SU-DHL-6 (cell line): Measurements from ENCODE around the gene EEF2K.

Experiments used
- H2AFZ ChIP-seq: fragments of 200-600 bp; sonication (generic); 2 replicates; pipeline ENCODE4 v1.6.1; 2014; ENCODE audit warnings: low read depth, mild to moderate bottlenecking, moderate library complexity, mixed read lengths, antibody characterized with exemption, low read length; ENCODE audit not compliant: severe bottlenecking
- H3F3A ChIP-seq: fragments of 200-600 bp; shearing (Covaris generic); 2 replicates; pipeline ENCODE4 v1.6.0; 2016; ENCODE audit warnings: antibody characterized with exemption, mild to moderate bottlenecking; ENCODE audit not compliant: insufficient read depth
- H3K27ac ChIP-seq: fragments of 200-600 bp; sonication (generic); 2 replicates; pipeline ENCODE4 v1.5.1; 2016; ENCODE audit warnings: low read depth, mild to moderate bottlenecking, low read length, moderate library complexity, mixed read lengths
- H3K27me3 ChIP-seq: fragments of 200-600 bp; sonication (generic), shearing (Covaris generic); 2 replicates; pipeline ENCODE4 v1.6.0; 2014; ENCODE audit warnings: mild to moderate bottlenecking, low read length
- H3K36me3 ChIP-seq: fragments of 200-600 bp; sonication (generic); 2 replicates; pipeline ENCODE4 v1.6.1; 2014; ENCODE audit warnings: mild to moderate bottlenecking, low read length, mixed read lengths
- H3K4me2 ChIP-seq: fragments of 300-600, 200-600 bp; shearing (Covaris generic), sonication (generic); 2 replicates; pipeline ENCODE4 v1.6.0; 2014; ENCODE audit warnings: low read length, low read depth, mild to moderate bottlenecking; ENCODE audit not compliant: poor library complexity, severe bottlenecking
- H3K4me3 ChIP-seq: fragments of 200-600 bp; sonication (generic); 2 replicates; pipeline ENCODE4 v1.5.1; 2014; ENCODE audit warnings: antibody characterized with exemption, low read length, mild to moderate bottlenecking, mixed read lengths; ENCODE audit not compliant: insufficient read depth, poor library complexity, severe bottlenecking
- H3K79me2 ChIP-seq: fragments of 200-600 bp; sonication (generic); 2 replicates; pipeline ENCODE4 v1.6.1; 2014; ENCODE audit warnings: mild to moderate bottlenecking, low read length, moderate library complexity; ENCODE audit not compliant: insufficient read depth
- H3K9ac ChIP-seq: fragments of 200-600 bp; sonication (generic); 2 replicates; pipeline ENCODE4 v1.7.0; 2014; ENCODE audit warnings: mild to moderate bottlenecking, low read length
- H3K9me2 ChIP-seq: fragments of 200-600 bp; sonication (generic); replicated peaks from 2 replicates; pipeline ENCODE4 v1.6.1; 2014; ENCODE audit warnings: low read length; ENCODE audit not compliant: insufficient read depth
- H3K9me3 ChIP-seq: fragments of 200-600 bp; sonication (generic); 2 replicates; pipeline ENCODE4 v1.6.1; 2014; ENCODE audit warnings: low read length, mixed read lengths; ENCODE audit not compliant: insufficient read depth
- H4K20me1 ChIP-seq: fragments of 200-600 bp; sonication (generic); 2 replicates; pipeline ENCODE4 v1.6.1; 2014; ENCODE audit warnings: low read depth, mild to moderate bottlenecking, antibody characterized with exemption, low read length, moderate library complexity, mixed read lengths
- EZH2phosphoT487 ChIP-seq: fragments of 200-600 bp; sonication (generic), shearing (Covaris generic); conservative IDR thresholded peaks from 2 replicates; pipeline ENCODE4 v1.6.1; 2018; ENCODE audit warnings: mild to moderate bottlenecking, antibody characterized with exemption, low read length, moderate library complexity, mixed read lengths
- TF ChIP-seq, protein P1 (sequence below): fragments of 200-600 bp; sonication (generic); IDR thresholded peaks from one replicate; pipeline ENCODE4 v1.5.1; 2017; ENCODE audit warnings: antibody characterized with exemption, mild to moderate bottlenecking, low read length, moderate library complexity; ENCODE audit not compliant: insufficient read depth, poor library complexity, severe bottlenecking

EEF2K gene

GRCh38 chr16:22189473-22190080, 16.5 kb upstream of the EEF2K start:
- TF ChIP-seq, protein P1, sequence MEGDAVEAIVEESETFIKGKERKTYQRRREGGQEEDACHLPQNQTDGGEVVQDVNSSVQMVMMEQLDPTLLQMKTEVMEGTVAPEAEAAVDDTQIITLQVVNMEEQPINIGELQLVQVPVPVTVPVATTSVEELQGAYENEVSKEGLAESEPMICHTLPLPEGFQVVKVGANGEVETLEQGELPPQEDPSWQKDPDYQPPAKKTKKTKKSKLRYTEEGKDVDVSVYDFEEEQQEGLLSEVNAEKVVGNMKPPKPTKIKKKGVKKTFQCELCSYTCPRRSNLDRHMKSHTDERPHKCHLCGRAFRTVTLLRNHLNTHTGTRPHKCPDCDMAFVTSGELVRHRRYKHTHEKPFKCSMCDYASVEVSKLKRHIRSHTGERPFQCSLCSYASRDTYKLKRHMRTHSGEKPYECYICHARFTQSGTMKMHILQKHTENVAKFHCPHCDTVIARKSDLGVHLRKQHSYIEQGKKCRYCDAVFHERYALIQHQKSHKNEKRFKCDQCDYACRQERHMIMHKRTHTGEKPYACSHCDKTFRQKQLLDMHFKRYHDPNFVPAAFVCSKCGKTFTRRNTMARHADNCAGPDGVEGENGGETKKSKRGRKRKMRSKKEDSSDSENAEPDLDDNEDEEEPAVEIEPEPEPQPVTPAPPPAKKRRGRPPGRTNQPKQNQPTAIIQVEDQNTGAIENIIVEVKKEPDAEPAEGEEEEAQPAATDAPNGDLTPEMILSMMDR = no peak
- TF ChIP-seq EZH2phosphoT487 = no peak
- no peaks in the 10 kb centered on the region for H3K9me2 ChIP-seq
- peak overlapping the region; percentile 52 for H3K9ac ChIP-seq
- peaks cover 5% of the 10 kb centered on the region; the same call in 1 of the 2 replicates for H3F3A ChIP-seq
- no peak overlapping the region for H3K27ac ChIP-seq
- H3K36me3 ChIP-seq = no peaks in the 10 kb centered on the region
- H3K79me2 ChIP-seq = no peaks in the 10 kb centered on the region
- H3K4me3 ChIP-seq = peak overlapping the region; percentile 60
- no peaks in the 10 kb centered on the region for H4K20me1 ChIP-seq
- H3K4me2 ChIP-seq = peak overlapping the region; percentile 70
- peak overlapping the region; percentile 66 for H2AFZ ChIP-seq
- H3K27me3 ChIP-seq = no peaks in the 10 kb centered on the region
- H3K9me3 ChIP-seq = no peaks in the 10 kb centered on the region

GRCh38 chr16:22190081-22190775, 15.8 kb upstream of the EEF2K start:
- H3F3A ChIP-seq = peaks cover 5% of the 10 kb centered on the region; the same call in 1 of the 2 replicates

GRCh38 chr16:22190776-22191531, 15.1 kb upstream of the EEF2K start:
- Histone ChIP-seq H3K9me2 (no peaks in the 10 kb centered on the region), H3K79me2 (no peaks in the 10 kb centered on the region), H3K9ac (peak overlapping the region; percentile 57), H2AFZ (peak overlapping the region; percentile 93), H3K27ac (peak overlapping the region; percentile 46), H3K36me3 (no peaks in the 10 kb centered on the region), H3K4me2 (peak overlapping the region; percentile 93), H3K9me3 (no peaks in the 10 kb centered on the region), H3F3A (peaks cover 5% of the 10 kb centered on the region; the same call in 1 of the 2 replicates), H4K20me1 (no peaks in the 10 kb centered on the region), H3K4me3 (peak overlapping the region; percentile 66), H3K27me3 (no peaks in the 10 kb centered on the region)
- TF ChIP-seq, protein P1 = no peak
- TF ChIP-seq EZH2phosphoT487 = no peak

More at GRCh38 chr16:22190081-22190775, 15.8 kb upstream of the EEF2K start:
- Histone ChIP-seq H3K36me3 (no peaks in the 10 kb centered on the region), H3K9me3 (no peaks in the 10 kb centered on the region), H3K4me3 (peak overlapping the region; percentile 60), H3K79me2 (no peaks in the 10 kb centered on the region), H3K9ac (peak overlapping the region; percentile 52), H3K27me3 (no peaks in the 10 kb centered on the region), H3K27ac (no peak overlapping the region), H3K9me2 (no peaks in the 10 kb centered on the region), H4K20me1 (no peaks in the 10 kb centered on the region), H2AFZ (peak overlapping the region; percentile 66), H3K4me2 (peak overlapping the region; percentile 70)
- TF ChIP-seq EZH2phosphoT487 = no peak
- TF ChIP-seq, protein P1 = no peak
